Stimulated activated CD4-positive, alpha-beta T cell treated with anti-CD3 and anti-CD28 coated beads, Interleukin-1b, Interleukin-23, amount 100 ng/mL, for 24 hours (primary cell): Measurements from ENCODE around the gene EPC2.
"Not testable (repeated sequence)": the region's sequence is repeated elsewhere in the genome, so short reads cannot be mapped to it uniquely, and the experiment has no call there.

ENCODE experiments used
- DNase-seq, 4 experiments: peaks; one replicate each; pipeline ENCODE4 v3.0.0-alpha.2; 2020; ENCODE audit warnings: low read depth in 4 of 4, low spot score in 1 of 4

Gene EPC2

GRCh38 chr2:148642112-148642744, 2.3 kb upstream of the EPC2 start:
- no peak for DNase-seq

- DNase-seq = no peak
Observed at GRCh38 chr2:148642891-148643416, 1.6 kb upstream of the EPC2 start.

GRCh38 chr2:148643421-148643820, 1.1 kb upstream of the EPC2 start:
- no peak for DNase-seq

GRCh38 chr2:148644883-148645538, 460 bp downstream of the EPC2 start:
- DNase-seq = peak; percentile 83 to 91 (median 88)

DNA sequence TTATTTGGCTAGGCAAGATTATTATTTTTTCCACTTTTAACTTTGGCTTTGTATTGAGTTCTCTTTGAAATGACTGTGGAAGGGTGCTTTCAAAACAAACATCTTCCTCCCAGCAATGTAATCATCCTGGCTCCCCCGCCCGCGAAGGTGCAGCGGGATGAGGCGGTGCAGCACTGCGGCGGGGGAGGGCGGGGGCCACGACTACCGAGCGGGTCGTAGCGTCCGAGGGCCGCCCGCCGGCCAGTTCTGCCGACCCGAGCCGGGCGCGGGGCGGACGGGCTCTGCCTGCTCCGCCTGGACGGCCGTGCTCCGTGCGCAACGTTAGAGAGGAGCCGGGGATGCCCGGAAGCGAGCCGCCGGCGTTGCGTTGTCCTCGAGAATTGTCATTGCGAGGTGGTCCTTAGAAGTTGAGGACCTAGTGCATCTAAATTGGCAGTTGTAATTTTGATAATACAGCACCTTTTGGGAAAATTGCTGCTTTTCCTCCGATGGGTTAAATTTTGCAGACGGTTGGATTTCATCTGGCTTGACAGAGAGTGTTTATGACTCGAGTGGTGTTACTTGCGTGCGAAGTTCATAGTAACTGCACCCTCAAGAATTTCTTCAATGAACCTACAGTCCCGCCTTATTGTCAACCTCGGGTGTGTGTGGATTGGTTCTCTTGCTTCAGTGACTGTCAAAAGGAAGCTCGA, 1.1 kb downstream of the EPC2 start:
- peak; percentile 12 to 28 (median 17) for DNase-seq

GRCh38 chr2:148646231-148646559, 1.6 kb downstream of the EPC2 start:
- no peak for DNase-seq

DNA sequence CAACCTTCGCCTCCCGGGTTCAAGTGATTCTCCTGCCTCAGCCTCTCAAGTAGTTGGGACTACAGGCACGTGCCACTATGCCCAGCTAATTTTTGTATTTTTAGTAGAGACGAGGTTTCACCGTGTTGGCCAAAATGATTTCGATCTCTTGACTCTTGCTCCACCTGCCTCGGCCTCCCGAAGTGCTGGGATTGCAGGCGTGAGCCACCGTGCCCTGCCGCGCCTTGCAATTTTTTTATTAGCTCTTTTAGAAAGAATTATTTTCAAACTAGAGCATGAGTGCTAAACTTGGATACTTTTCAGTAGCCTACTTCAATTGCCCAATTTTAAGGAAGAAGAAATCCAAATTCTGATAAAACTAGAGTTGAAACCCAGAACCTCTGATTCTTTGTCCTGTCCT, 3.2 kb downstream of the EPC2 start:
- DNase-seq = not testable (repeated sequence)

- no peak for DNase-seq
Observed at GRCh38 chr2:148649936-148650335, 5.4 kb downstream of the EPC2 start.

- DNase-seq = no peak
Observed at GRCh38 chr2:148650881-148651280, 6.3 kb downstream of the EPC2 start.

DNA sequence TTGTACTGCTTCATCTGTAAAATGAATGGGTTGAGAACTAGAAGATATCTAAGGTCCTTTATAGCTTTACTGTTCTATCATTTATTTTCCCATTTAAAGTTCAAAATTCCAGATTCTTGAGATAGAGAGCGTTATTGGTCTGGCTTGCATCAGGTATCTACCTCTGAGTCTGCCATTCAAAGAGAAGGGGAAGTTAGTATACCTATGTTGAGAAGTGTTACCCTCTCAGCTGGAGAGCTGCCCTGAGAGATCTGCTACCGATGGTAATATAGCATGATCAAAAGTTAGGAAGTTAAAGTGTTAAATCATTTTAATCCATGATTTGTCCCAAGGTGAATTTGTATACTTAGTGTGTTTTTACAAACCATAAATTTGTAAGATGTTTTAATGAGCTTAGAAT, 7.4 kb downstream of the EPC2 start:
- DNase-seq = no peak

- DNase-seq = no peak
Observed at GRCh38 chr2:148653437-148653836, 8.9 kb downstream of the EPC2 start.

DNA sequence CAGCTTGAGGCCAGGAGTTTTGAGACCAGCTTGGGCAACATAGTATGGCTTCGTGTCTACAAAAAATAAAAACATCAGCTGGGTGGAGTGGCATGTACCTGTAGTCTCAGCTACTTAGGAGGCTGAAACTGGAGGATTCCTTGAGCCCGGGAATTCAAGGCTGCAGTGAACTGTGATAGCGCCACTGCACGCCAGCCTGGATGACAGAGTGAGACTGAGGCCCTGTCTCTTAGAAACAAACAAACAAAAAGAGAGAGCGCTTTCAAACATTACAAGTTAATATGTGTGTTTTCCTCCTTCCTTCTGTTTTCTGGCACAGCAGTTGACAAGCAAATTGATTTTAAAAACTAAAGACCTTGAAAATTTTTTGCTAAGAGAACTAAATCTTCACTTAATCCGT, 9.9 kb downstream of the EPC2 start:
- no peak for DNase-seq

DNA sequence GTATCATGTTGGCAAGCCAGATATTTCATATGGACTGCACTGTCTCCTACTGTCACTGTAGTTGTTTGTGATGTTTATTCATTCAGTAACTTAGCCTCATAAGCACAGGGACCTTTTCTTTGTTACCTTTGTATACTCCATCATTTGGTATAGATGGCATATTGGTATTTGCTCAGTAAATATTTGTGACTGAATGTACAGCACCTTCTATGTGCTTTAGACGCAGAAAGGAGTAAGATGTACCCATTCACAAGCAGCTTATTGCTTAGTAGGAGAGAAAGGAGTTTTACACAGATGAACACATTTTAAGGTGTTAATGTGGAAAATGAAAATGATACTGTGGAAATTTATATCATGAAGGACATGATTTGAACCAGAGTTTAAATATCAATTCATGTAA, 12.0 kb downstream of the EPC2 start:
- no peak for DNase-seq

DNA sequence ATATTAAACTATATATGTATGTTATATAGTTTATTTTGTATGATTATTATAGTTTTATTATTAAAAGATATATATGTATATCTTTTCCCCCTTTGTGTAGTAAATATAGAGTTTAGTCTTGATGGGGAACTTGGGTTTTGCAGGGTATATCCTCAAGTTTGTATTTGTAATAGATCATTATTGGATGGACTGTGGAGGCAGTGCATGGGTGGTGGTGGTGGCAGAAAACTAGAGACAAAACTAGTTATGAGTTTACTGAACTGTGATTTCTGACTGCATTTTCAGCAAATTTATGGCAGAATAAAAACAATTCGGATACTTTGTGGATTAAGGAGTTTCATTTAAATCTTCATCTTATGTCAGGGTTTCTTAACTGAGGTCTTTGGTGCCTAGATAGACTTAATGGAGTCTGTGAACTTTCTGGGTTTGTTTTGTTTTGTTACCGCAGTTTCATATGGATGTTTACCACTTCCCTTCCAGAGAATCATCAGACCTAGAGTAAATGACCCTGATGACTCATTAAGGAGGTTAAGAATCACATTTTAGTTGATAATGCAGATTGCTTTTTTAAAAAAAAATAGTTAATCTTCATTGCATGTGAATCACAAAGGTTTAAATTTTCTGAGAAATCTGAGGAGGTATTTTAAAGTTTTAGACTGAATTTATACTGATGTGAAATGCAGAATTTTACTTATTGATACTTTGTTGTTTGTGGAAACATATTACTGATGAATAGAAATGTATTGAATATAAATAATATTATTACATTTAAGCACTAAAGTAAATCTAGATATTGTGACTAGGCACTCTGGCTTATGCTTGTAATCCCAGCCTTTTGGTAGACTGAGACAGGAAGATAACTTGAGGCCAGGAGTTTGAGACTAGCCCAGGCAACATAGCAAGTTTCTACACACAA, 14.5 kb downstream of the EPC2 start:
- DNase-seq = no peak

- no peak for DNase-seq
Observed at GRCh38 chr2:148660999-148661398, 16.4 kb downstream of the EPC2 start.

GRCh38 chr2:148662332-148662731, 17.8 kb downstream of the EPC2 start:
- not testable (repeated sequence) for DNase-seq

GRCh38 chr2:148664229-148664628, 19.7 kb downstream of the EPC2 start:
- DNase-seq = no peak

GRCh38 chr2:148666555-148666954, 22.0 kb downstream of the EPC2 start:
- DNase-seq = no peak

DNA sequence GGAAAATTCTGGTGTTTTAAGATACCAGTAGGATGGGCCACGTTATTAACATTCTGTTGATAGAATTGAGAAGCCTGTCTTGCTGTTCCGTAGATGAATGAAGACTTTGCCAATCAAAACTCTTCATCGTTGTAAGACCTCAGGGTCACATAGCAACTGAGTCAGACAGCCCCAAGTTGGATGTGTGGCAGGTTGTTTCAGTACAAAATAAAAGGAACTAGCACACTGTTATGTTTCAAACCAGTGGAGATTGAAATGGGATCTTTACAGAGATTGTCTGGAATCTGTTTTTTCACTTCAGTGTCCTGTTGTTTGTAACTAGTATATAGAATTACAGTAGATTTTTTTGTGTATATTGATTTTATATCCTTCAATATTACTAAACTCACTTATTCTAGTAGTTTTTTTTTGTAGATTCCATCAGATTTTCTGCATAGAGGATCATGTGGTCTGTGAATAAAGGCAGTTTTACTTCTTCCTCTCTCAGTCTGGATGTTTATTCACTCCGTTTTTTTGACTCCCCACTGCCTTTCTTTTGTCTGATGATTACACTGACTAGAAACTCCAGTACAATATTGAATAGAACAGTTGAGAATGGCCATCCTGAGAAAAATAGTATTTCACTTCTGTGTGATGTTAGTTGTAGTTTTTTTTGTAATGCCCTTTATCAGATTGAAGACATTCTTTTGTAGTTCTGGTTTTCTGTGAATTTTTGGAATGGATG, 22.7 kb downstream of the EPC2 start:
- DNase-seq = no peak

GRCh38 chr2:148670773-148671172, 26.2 kb downstream of the EPC2 start:
- DNase-seq = no peak
